HFFc6 (cell line): ENCODE measurements around the gene MMP17. TPM values are rescaled to one million over a fixed set of nuclear protein-coding genes. Genes with fewer than 3 reads are reported as not detected.

ENCODE experiments used
- DNase-seq: peaks from one replicate; pipeline ENCODE4 v3.0.0-alpha.2; 2018
- H3K27ac Mint-ChIP-seq: 2 replicates; pipeline ENCODE4 v1.8.0; 2020; ENCODE audit warnings: mild to moderate bottlenecking, mixed read lengths
- H3K27me3 Mint-ChIP-seq: 2 replicates; pipeline ENCODE4 v1.8.0; 2021; ENCODE audit warnings: mild to moderate bottlenecking, moderate library complexity, mixed read lengths; ENCODE audit not compliant: insufficient read depth
- H3K36me3 Mint-ChIP-seq: 2 replicates; pipeline ENCODE4 v1.8.0; 2021; ENCODE audit warnings: low read depth, mixed read lengths
- H3K4me1 Mint-ChIP-seq: 2 replicates; pipeline ENCODE4 v1.8.0; 2020; ENCODE audit warnings: low read depth, mixed read lengths
- H3K4me3 Mint-ChIP-seq: 2 replicates; pipeline ENCODE4 v1.8.0; 2020; ENCODE audit warnings: mild to moderate bottlenecking, moderate library complexity, mixed read lengths
- H3K9me3 Mint-ChIP-seq: 2 replicates; pipeline ENCODE4 v1.8.0; 2020; ENCODE audit warnings: mild to moderate bottlenecking, mixed read lengths
- CTCF ChIP-seq: fragments of 200-600 bp; sonication (generic); IDR thresholded peaks from 2 replicates; pipeline ENCODE4 v1.5.0; 2021; ENCODE audit warnings: antibody characterized with exemption, mild to moderate bottlenecking
- total RNA-seq, 6 experiments: library from RNA; stranded (reverse); fragmentation: NEBNext Ultra II Directional; extraction: Animal tissue kit (Norgen Biotek cat#: 25700); gene quantifications; 2 replicates in 1 of 6; 3 replicates in 5 of 6; pipeline ENCODE4 v1.2.3, GENCODE V29; 2021

The MMP17 gene
- total RNA-seq, 6 experiments from 2014 or later, result 23.9 to 31.5 (median 26.6) TPM

- peak overlapping the region; percentile 58 for H3K27ac Mint-ChIP-seq
- no peak for TF ChIP-seq CTCF
- DNase-seq, result no peak
These were observed 24.5 kb downstream of the MMP17 start for GRCh38 chr12:131852551-131853299.

GRCh38 chr12:131853832-131854797 lies 25.9 kb downstream of the MMP17 start:
- no peak overlapping the region for H3K4me3 Mint-ChIP-seq
- H3K27ac Mint-ChIP-seq, result no peak overlapping the region
- H3K27me3 Mint-ChIP-seq, result peaks cover 2% of the 10 kb centered on the region

More at GRCh38 chr12:131852551-131853299, 24.5 kb downstream of the MMP17 start:
- Mint-ChIP-seq H3K9me3 (no peaks in the 10 kb centered on the region), H3K4me1 (peaks cover 11% of the 10 kb centered on the region; the same call in 1 of the 2 replicates), H3K36me3 (no peaks in the 10 kb centered on the region), H3K27me3 (peaks cover 2% of the 10 kb centered on the region), H3K4me3 (no peak overlapping the region)

GRCh38 chr12:131854861-131855476 lies 26.8 kb downstream of the MMP17 start:
- Mint-ChIP-seq H3K9me3 (no peaks in the 10 kb centered on the region), H3K27ac (no peak overlapping the region), H3K4me1 (peaks cover 11% of the 10 kb centered on the region), H3K27me3 (peaks cover 2% of the 10 kb centered on the region), H3K36me3 (no peaks in the 10 kb centered on the region), H3K4me3 (no peak overlapping the region)
- no peak for DNase-seq
- no peak for TF ChIP-seq CTCF

More at GRCh38 chr12:131853832-131854797, 25.9 kb downstream of the MMP17 start:
- peaks cover 11% of the 10 kb centered on the region; the same call in 1 of the 2 replicates for H3K4me1 Mint-ChIP-seq
- no peaks in the 10 kb centered on the region for H3K9me3 Mint-ChIP-seq
- H3K36me3 Mint-ChIP-seq, result no peaks in the 10 kb centered on the region
- no peak for DNase-seq
- TF ChIP-seq CTCF, result no peak

- no peaks in the 10 kb centered on the region for H3K36me3 Mint-ChIP-seq
- peaks cover 18% of the 10 kb centered on the region for H3K4me1 Mint-ChIP-seq
- TF ChIP-seq CTCF, result no peak
- H3K4me3 Mint-ChIP-seq, result no peak overlapping the region
- H3K27me3 Mint-ChIP-seq, result peaks cover 2% of the 10 kb centered on the region
- no peak for DNase-seq
- no peak overlapping the region for H3K27ac Mint-ChIP-seq
- no peaks in the 10 kb centered on the region for H3K9me3 Mint-ChIP-seq
These were observed 27.4 kb downstream of the MMP17 start for GRCh38 chr12:131855521-131856142.
